Occipital lobe (tissue), 2 donors: ENCODE measurements around the gene TRMT10C. TPM values are rescaled to one million over a fixed set of nuclear protein-coding genes. Genes with fewer than 3 reads are reported as not detected.
"Not testable (repeated sequence)": the region's sequence is repeated elsewhere in the genome, so short reads cannot be mapped to it uniquely, and the experiment has no call there.

Source experiments
- DNase-seq: peaks from one replicate; lab custom pipeline; 2025; lab: John Stamatoyannopoulos, UW
- total RNA-seq: library from RNA; depleted of rRNA; stranded (reverse); fragments of >200 nt; gene quantifications from one replicate; pipeline ENCODE4 v1.2.3, GENCODE V29; 2014

TRMT10C gene
- 58.5 TPM for total RNA-seq

- peak; percentile 86 for DNase-seq
Observed at GRCh38 chr3:101561630-101562328, at the start of gene TRMT10C. TSS of gene TRMT10C (plus strand) at chr3:101561868. CDS start at chr3:101564782, 2,914 bp downstream.

- no peak for DNase-seq
Observed at GRCh38 chr3:101512396-101512645, 49.3 kb upstream of the TRMT10C start.

- peak; percentile 47 for DNase-seq
Observed at GRCh38 chr3:101512646-101513418, 48.8 kb upstream of the TRMT10C start, which contains the start of gene SENP7. TSS of gene SENP7 (minus strand) at chr3:101513212. CDS start at chr3:101513130, 82 bp downstream.

GRCh38 chr3:101513419-101513986 is 48.2 kb upstream of the TRMT10C start:
- no peak for DNase-seq

DNA sequence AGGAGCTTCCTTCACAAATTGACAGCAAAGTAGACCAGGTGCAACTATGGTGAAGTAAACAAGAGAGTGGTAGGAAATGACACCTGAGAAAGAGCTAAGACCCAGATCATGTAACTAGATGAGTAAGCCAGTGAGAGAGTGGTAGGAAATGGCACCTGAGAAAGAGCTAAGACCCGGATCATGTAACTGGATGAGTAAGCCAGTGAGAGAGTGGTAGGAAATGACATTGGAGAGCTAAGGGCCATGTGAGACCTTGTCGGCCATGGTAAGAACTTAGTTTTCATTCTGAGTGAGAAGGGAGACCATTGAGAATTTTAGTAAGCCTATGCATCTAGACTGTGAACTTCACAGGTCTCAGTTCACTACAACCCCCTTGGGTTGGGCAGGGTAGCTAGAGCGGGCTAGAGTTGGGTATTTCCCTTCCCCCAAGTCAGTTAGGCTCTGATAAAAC is 43.2 kb upstream of the TRMT10C start:
- DNase-seq = no peak

GRCh38 chr3:101519685-101520365 is 41.8 kb upstream of the TRMT10C start:
- no peak for DNase-seq

GRCh38 chr3:101521211-101521701 is 40.4 kb upstream of the TRMT10C start:
- DNase-seq = no peak

GRCh38 chr3:101527441-101527840 is 34.2 kb upstream of the TRMT10C start:
- DNase-seq = no peak

DNA sequence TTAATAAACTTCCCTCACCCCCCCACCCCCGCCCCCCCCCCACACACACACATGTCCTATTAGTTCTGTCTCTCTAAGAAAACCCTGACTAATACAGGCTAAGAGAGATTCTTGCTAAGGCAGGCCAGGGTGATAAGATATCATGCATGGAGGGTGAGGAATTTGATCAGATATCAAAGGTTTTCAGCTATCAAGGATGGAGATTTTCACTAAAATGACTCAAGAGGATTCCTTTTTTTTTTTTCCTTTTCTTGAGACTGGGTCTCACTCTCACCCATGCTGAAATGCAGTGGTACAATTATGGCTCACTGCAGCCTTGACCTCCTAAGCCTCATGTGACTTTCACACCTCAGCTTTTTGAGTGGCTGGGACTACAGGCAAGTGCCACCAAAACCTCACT is 33.8 kb upstream of the TRMT10C start:
- DNase-seq = no peak

- DNase-seq = no peak
Observed at GRCh38 chr3:101529816-101530685, 31.6 kb upstream of the TRMT10C start.

GRCh38 chr3:101530686-101531047 is 31.0 kb upstream of the TRMT10C start:
- DNase-seq = no peak

GRCh38 chr3:101531473-101532086 is 30.1 kb upstream of the TRMT10C start:
- no peak for DNase-seq

DNA sequence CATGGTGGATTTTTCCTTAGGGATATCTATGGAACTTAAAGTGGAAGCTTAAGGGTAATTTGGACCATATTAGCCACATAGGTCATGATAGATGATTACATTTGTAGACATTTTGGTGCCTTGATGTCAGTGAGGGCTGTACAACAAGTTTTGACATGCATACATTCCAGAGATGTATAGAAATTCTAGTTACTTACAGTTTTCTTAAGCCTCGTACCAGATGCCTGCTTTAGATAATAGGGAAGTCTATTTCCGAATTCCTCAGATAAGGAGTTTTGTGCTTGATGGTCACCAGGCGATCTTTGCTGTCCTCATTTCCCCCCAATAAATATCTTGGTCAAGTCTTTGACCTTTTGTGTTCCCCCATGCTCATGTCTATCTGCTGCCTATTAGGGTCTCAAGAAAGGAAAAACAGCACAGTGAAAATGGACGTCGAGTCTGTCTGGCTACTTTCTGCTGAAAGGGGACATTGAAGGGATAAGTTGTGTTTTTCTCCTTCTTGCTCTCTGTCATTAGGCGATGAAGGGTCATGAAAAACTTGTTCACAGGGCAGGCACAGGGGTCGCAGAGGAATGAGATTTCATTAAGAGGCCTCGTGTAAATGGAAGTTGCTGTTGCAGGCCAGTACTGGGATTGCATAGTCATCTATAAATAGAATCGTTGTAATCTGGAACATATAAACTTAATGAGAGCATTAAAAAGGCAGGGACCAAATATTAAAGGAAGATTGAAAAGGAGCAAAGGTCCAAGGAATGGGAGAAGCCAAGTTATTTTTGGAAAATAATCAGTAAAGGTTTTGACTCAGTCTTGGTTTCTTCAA is 28.7 kb upstream of the TRMT10C start:
- DNase-seq = no peak

DNA sequence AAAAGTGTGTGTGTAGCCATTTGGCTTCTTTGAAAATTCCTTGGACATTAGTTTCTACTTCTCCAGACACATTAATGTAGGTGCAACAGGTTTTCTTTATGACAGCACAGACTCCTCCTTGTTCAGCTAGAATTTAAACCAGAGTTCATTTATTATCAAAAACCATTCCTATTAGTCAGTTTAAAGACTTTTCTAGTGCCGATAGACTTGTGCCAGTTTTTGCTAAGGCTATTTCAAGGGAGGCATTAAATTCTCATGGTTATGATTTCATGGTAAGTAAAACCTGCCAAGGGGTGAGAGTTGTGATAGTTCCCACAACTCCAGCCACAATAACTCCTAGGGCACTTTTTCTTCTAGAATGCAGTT is 28.1 kb upstream of the TRMT10C start:
- no peak for DNase-seq

DNA sequence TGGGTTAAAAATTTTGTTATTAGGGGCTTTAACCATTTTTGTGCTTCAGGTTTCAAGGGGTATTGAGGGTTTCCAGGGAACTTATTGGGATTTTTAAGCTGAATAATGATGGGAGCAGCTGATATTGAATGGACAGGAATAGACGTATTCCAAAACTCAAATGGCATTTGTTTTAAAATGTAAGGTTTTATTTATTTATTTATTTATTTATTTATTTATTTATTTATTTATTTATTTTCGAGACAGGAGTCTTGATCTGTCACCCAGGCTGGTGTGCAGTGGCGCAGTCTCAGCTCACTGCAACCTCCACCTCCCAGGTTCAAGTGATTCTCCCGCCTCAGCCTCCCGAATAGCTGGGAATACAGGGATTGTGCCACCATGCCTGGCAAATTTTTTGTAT is 26.4 kb upstream of the TRMT10C start:
- no peak for DNase-seq

GRCh38 chr3:101536266-101536665 is 25.4 kb upstream of the TRMT10C start:
- DNase-seq = no peak

DNA sequence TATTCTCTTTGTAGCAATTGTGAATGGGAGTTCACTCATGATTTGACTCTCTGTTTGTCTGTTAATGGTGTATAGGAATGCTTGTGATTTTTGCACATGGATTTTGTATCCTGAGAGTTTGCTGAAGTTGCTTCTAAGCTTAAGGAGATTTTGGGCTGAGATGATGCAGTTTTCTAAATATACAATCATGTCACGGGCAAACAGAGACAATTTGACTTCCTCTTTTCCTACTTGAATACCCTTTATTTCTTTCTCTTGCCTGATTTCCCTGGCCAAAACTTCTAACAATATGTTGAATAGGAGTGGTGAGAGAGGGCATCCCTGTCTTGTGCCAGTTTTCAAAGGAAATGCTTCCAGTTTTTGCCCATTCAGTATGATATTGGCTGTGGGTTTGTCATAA is 24.7 kb upstream of the TRMT10C start:
- not testable (repeated sequence) for DNase-seq

DNA sequence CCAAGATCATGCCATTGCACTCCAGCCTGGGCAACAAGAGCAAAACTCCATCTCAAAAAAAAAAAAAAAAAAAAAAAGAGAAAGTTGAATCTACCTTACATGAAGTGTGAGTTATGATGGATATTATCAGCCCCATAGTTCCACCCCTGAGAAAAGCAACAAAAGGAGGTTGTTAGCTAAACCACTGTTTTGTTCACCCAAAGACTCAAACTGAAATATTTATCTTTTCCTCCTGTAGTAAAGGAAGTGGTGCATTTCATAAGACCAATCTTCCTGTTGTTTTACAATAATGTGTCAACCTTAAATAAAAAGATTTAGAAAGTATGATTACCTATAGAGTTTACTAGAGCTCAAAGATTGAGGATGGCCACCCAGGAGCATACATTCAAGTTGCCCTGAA is 18.7 kb upstream of the TRMT10C start:
- no peak for DNase-seq

DNA sequence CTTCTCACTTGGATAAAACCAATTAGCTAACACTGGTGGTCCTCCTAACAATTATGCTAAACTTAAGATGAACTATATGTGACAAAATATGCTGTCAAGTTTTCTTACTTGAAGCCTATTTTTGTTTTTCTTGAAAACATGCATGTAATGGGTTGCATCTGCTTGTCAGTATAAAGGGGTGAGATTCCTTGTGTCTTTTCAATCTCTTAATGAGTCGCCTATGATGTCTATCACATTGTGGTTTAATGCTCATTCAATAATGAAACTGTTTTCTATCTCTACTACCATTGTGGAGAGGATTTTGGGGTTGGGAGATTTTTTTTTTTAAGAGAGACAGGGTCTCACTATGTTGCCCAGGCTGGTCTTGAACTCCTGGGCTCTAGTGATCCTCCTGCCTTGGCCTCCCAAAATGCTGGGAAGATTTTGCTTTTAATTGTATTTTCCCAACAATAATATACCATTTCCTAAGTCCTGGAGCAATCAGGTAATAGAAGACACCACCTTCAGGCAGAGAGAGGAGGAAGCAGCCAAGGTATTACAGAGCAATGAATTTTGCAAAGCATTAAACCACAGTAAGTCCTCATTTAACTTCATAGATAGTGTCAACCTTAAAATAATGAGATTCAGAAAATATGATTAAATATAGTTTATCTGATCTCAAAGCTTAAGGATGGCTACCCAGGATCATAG is 17.4 kb upstream of the TRMT10C start:
- DNase-seq = no peak
